GM23248 (cell line): ENCODE measurements around the gene ZNF454. TPM values are rescaled to one million over a fixed set of nuclear protein-coding genes. Genes with fewer than 3 reads are reported as not detected.
A peak's percentile ranks its signal among the peaks of the same experiment; 100 is the strongest.

Experiments
- DNase-seq: peaks from one replicate; pipeline ENCODE4 v3.0.0-alpha.2; 2015
- H2AFZ ChIP-seq: fragments of 200-600 bp; sonication (generic); 2 replicates; pipeline ENCODE4 v1.6.1; 2016; ENCODE audit warnings: antibody characterized with exemption
- H3F3A ChIP-seq: fragments of 200-600 bp; sonication (generic); 2 replicates; pipeline ENCODE4 v1.6.1; 2016; ENCODE audit warnings: mild to moderate bottlenecking, antibody characterized with exemption, mixed run types; ENCODE audit not compliant: insufficient read depth
- H3K27ac ChIP-seq: fragments of 200-600 bp; sonication (generic); 2 replicates; pipeline ENCODE4 v1.5.1; 2016; ENCODE audit warnings: mild to moderate bottlenecking
- H3K27me3 ChIP-seq: fragments of 200-600 bp; sonication (generic); replicated peaks from 2 replicates; pipeline ENCODE4 v1.6.1; 2016; ENCODE audit warnings: mild to moderate bottlenecking; ENCODE audit not compliant: insufficient read depth
- H3K36me3 ChIP-seq: fragments of 200-600 bp; sonication (generic); 2 replicates; pipeline ENCODE4 v1.6.1; 2016; ENCODE audit warnings: low read depth, mild to moderate bottlenecking
- H3K4me1 ChIP-seq: fragments of 200-600 bp; sonication (generic); 2 replicates; pipeline ENCODE4 v1.6.1; 2016; ENCODE audit warnings: mild to moderate bottlenecking; ENCODE audit not compliant: insufficient read depth
- H3K4me2 ChIP-seq: fragments of 200-600 bp; sonication (generic); one replicate; pipeline ENCODE4 v1.6.1; 2016; ENCODE audit warnings: mild to moderate bottlenecking; ENCODE audit not compliant: unreplicated experiment
- H3K4me3 ChIP-seq: fragments of 200-600 bp; sonication (generic); 2 replicates; pipeline ENCODE4 v1.5.1; 2016; ENCODE audit warnings: mild to moderate bottlenecking
- H3K79me2 ChIP-seq: fragments of 200-600 bp; sonication (generic); 2 replicates; pipeline ENCODE4 v1.6.1; 2016; ENCODE audit warnings: mild to moderate bottlenecking; ENCODE audit not compliant: insufficient read depth
- H3K9ac ChIP-seq: fragments of 200-600 bp; sonication (generic); 2 replicates; pipeline ENCODE4 v1.6.1; 2016; ENCODE audit warnings: mild to moderate bottlenecking
- H3K9me2 ChIP-seq: fragments of 200-600 bp; sonication (generic); 2 replicates; pipeline ENCODE4 v1.6.1; 2016; ENCODE audit warnings: mixed run types, mild to moderate bottlenecking, moderate library complexity; ENCODE audit not compliant: insufficient read depth
- H3K9me3 ChIP-seq: fragments of 200-600 bp; sonication (generic); one replicate; pipeline ENCODE4 v1.6.1; 2017; ENCODE audit warnings: low read depth
- H4K20me1 ChIP-seq: fragments of 200-600 bp; sonication (generic); 2 replicates; pipeline ENCODE4 v1.6.0; 2016; ENCODE audit not compliant: insufficient read depth
- EZH2 ChIP-seq: fragments of 200-600 bp; sonication (generic); IDR thresholded peaks from 2 replicates; pipeline ENCODE4 v1.6.1; 2018; ENCODE audit warnings: antibody characterized with exemption, mild to moderate bottlenecking; ENCODE audit not compliant: insufficient read depth, poor library complexity, severe bottlenecking
- EZH2phosphoT487 ChIP-seq: fragments of 200-600 bp; sonication (generic); IDR thresholded peaks from 2 replicates; pipeline ENCODE4 v1.6.1; 2018; ENCODE audit warnings: antibody characterized with exemption, moderate library complexity, mild to moderate bottlenecking, low read depth; ENCODE audit not compliant: insufficient read depth
- WGBS, 2 experiments: methylation state at CpG; one replicate each; pipeline ENCODE4 v1.1.6; 2015 to 2017; ENCODE audit warnings: low lambda C conversion rate in 2 of 2, low coverage in 1 of 2; ENCODE audit errors: missing lambda C conversion rate in 2 of 2; 5-methylcytosine and 5-hydroxymethylcytosine counted together
- in situ Hi-C: fragments of 300-500 bp; cut with MboI; formaldehyde crosslinking; loops from 2 replicates; pipeline ENCODE4 v1.15.0; 2020
- polyA plus RNA-seq: library from polyadenylated mRNA; unstranded; fragments of >200 nt; fragmentation: Nextera tagmentation; extraction: Ambion mirVana; gene quantifications from 2 replicates; pipeline ENCODE4 v1.2.1, GENCODE V29; 2016
- total RNA-seq: library from RNA; depleted of rRNA; stranded (reverse); fragments of >200 nt; shearing (Covaris generic); gene quantifications from 2 replicates; pipeline ENCODE4 v1.2.3, GENCODE V29; 2014

Gene ZNF454
- total and polyA plus RNA-seq, 2 experiments from 2014 or later = 0.96 to 0.97 TPM

DNA sequence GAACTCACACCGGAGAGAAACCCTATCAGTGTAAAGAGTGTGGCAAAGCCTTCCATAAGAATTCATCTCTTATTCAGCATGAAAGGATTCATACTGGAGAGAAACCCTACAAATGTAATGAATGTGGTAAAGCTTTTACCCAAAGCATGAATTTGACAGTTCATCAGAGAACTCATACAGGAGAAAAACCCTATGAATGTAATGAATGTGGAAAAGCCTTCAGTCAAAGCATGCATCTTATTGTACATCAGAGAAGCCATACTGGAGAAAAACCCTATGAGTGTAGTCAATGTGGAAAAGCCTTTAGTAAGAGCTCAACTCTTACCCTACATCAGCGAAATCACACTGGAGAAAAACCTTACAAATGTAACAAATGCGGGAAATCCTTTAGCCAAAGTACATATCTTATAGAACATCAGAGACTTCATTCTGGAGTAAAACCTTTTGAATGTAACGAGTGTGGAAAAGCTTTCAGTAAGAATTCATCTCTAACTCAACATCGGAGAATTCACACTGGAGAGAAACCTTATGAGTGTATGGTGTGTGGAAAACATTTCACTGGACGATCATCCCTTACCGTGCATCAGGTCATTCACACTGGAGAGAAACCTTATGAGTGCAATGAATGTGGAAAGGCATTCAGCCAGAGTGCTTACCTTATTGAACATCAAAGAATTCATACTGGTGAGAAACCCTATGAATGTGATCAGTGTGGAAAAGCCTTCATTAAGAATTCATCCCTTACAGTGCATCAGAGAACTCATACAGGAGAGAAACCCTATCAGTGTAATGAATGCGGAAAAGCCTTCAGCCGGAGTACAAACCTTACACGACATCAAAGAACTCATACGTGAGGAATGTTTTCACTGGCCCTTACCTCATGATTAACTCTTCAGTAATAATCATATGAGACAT is 8.9 kb upstream of the ZNF454 start:
- TF ChIP-seq EZH2phosphoT487 (no peak), EZH2 (no peak)
- Histone ChIP-seq H3K9me3 (peaks cover 9% of the 10 kb centered on the region), H2AFZ (no peak overlapping the region), H3K9me2 (no peaks in the 10 kb centered on the region), H3K79me2 (no peaks in the 10 kb centered on the region), H3K4me3 (no peak overlapping the region), H3K27me3 (no peaks in the 10 kb centered on the region), H3K4me1 (no peaks in the 10 kb centered on the region), H4K20me1 (no peaks in the 10 kb centered on the region), H3K27ac (no peak overlapping the region), H3F3A (peaks cover 20% of the 10 kb centered on the region), H3K9ac (no peak overlapping the region), H3K36me3 (no peaks in the 10 kb centered on the region), H3K4me2 (no peak overlapping the region)
- in situ Hi-C loops = no loop called here
- no peak for DNase-seq
- WGBS, 2 experiments = 89 to 90% methylated on average over 11 of the region's 11 CpGs

DNA sequence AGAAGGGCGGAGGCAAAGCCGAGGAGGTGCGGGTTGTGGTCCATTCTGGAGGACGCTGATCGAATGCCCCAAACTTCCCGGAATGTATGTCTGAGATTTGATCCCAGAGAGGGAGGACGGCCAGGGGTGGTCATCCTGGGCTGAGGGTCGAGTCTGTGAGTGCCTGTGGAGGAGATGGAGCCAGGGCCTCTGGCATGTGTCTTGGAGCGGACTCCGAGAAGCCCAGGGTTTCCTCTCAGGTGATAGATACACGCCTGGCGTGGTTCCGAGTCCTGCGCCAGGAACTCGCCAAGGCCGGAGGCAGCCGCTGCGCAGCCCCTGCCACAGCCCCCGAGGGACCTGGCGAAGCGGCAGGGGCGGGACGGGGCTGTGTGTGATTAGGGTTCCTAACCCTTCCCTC is 363 bp downstream of the ZNF454 start:
- H3K9me3 ChIP-seq = no peaks in the 10 kb centered on the region
- H4K20me1 ChIP-seq = no peaks in the 10 kb centered on the region
- no peaks in the 10 kb centered on the region for H3K79me2 ChIP-seq
- DNase-seq = peak; percentile 54
- no peaks in the 10 kb centered on the region for H3K9me2 ChIP-seq
- no peaks in the 10 kb centered on the region for H3K4me1 ChIP-seq
- in situ Hi-C loops = no loop called here
- H3K4me2 ChIP-seq = peak overlapping the region; percentile 74
- H2AFZ ChIP-seq = peak overlapping the region; percentile 85
- no peaks in the 10 kb centered on the region for H3K27me3 ChIP-seq
- peak overlapping the region; percentile 58 for H3K27ac ChIP-seq
- H3K36me3 ChIP-seq = no peaks in the 10 kb centered on the region
- peak overlapping the region; percentile 76 for H3K4me3 ChIP-seq
- H3F3A ChIP-seq = no peaks in the 10 kb centered on the region
- TF ChIP-seq EZH2 = no peak
- TF ChIP-seq EZH2phosphoT487 = no peak
- peak overlapping the region; percentile 74 for H3K9ac ChIP-seq
- WGBS, 2 experiments = 4 to 6% methylated on average over 18 to 22 of the region's 23 CpGs

DNA sequence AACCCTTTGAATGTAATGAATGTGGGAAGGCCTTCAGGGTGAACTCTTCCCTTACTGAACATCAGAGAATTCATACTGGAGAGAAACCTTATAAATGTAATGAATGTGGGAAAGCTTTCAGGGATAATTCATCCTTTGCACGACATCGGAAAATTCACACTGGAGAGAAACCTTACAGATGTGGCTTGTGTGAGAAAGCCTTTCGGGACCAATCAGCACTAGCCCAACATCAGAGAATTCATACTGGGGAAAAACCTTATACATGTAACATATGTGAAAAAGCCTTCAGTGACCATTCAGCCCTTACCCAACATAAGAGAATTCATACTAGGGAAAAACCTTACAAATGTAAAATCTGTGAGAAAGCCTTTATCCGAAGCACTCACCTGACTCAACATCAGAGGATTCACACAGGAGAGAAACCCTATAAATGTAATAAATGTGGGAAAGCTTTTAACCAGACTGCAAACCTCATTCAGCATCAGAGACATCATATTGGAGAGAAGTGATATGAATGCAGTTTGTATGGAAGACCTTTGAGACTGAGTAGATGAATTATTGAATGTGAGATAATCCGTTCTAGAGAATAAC is 24.6 kb downstream of the ZNF454 start:
- Histone ChIP-seq H3K79me2 (no peaks in the 10 kb centered on the region), H2AFZ (no peak overlapping the region), H4K20me1 (no peaks in the 10 kb centered on the region), H3F3A (no peaks in the 10 kb centered on the region; the same call in 1 of the 2 replicates), H3K4me3 (no peak overlapping the region), H3K4me2 (no peak overlapping the region), H3K27ac (no peak overlapping the region), H3K4me1 (no peaks in the 10 kb centered on the region), H3K36me3 (peaks cover 34% of the 10 kb centered on the region), H3K9ac (no peak overlapping the region), H3K27me3 (no peaks in the 10 kb centered on the region), H3K9me3 (no peaks in the 10 kb centered on the region), H3K9me2 (no peaks in the 10 kb centered on the region)
- WGBS, 2 experiments = 89 to 90% methylated on average over 5 of the region's 5 CpGs
- in situ Hi-C loops = no loop called here
- TF ChIP-seq EZH2phosphoT487 (no peak), EZH2 (no peak)
- no peak for DNase-seq

DNA sequence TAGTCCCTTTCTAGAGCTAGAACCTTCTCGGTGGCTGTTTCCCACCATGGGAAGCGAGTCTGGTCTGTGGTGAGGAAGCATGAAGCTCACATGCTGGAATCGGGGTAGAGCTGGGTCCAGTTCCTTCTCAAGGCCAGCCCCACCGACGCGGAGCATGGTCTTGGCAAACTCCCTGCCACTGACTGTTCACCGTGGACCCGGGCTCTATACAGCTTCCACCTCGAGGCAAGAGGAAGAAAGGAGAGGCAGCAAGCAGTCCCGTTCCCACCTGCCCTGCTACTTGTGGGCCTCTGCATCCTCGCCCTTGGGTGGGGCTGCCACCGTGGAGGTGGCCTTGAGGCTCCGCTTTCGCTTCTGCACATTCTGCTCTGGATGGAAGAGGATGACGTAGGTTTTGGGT is 40.4 kb downstream of the ZNF454 start:
- TF ChIP-seq EZH2 (no peak), EZH2phosphoT487 (no peak)
- Histone ChIP-seq H2AFZ (no peak overlapping the region), H3K27ac (no peak overlapping the region), H3K9me3 (peaks cover 4% of the 10 kb centered on the region), H3K79me2 (no peaks in the 10 kb centered on the region), H3K4me3 (no peak overlapping the region), H3K4me1 (no peaks in the 10 kb centered on the region), H3K9me2 (no peaks in the 10 kb centered on the region), H3K4me2 (no peak overlapping the region), H3F3A (no peaks in the 10 kb centered on the region), H3K27me3 (no peaks in the 10 kb centered on the region), H4K20me1 (no peaks in the 10 kb centered on the region), H3K9ac (no peak overlapping the region), H3K36me3 (no peaks in the 10 kb centered on the region)
- no peak for DNase-seq
- WGBS, 2 experiments = 74 to 76% methylated on average over 15 of the region's 15 CpGs
- in situ Hi-C loops = no loop called here
